Stimulated activated CD8-positive, alpha-beta memory T cell treated with anti-CD3 and anti-CD28 coated beads, Interleukin-2, amount 100 ng/mL, for 1 hour (primary cell): ENCODE data around the gene TUBGCP2.
A peak's percentile ranks its signal among the peaks of the same experiment; 100 is the strongest.

ENCODE experiments used
- DNase-seq, 2 donors: peaks; one replicate each; pipeline ENCODE4 v3.0.0-alpha.2; 2020; ENCODE audit warnings: low read depth in 2 of 2

TUBGCP2 gene

GRCh38 chr10:133278577-133279265 is 30.0 kb downstream of the TUBGCP2 start:
- DNase-seq: peak; percentile 39 to 44

GRCh38 chr10:133277993-133278576 is 30.6 kb downstream of the TUBGCP2 start:
- DNase-seq: no peak

DNA sequence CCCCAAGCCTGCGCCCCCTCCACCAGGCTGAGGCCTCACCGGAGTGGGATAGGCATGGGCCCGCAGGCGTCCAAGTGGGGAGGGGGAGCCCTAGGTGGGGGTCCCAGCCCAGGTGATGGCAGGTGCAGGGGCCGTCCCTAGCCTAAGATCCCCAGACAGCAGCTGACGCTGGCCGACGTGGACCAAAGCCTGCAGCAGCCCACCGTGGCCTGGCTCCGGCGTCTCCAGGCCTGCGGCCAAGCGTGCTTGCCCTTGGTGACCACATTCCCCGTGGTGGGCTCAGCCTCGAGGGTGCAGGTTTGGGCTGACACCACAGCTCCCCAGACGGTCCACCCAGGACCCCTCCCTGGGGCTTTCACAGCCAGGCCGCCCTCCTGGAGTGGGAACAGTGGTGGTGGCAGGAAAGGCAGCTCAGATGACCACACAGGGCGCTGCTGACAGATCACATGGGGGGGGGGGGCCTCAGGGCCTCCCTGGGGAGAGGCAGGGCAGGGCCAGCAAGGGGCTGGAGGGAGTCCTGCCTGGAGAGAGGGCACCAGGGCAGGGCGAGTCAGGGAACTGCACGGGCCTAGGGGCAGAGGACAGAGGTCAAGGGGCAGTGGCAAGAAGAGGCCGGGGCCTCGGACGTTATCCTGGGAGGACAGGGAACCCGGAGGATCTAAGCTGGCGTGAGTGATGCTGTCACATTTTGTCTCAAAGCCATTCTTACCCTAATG is 31.2 kb downstream of the TUBGCP2 start:
- DNase-seq: no peak

DNA sequence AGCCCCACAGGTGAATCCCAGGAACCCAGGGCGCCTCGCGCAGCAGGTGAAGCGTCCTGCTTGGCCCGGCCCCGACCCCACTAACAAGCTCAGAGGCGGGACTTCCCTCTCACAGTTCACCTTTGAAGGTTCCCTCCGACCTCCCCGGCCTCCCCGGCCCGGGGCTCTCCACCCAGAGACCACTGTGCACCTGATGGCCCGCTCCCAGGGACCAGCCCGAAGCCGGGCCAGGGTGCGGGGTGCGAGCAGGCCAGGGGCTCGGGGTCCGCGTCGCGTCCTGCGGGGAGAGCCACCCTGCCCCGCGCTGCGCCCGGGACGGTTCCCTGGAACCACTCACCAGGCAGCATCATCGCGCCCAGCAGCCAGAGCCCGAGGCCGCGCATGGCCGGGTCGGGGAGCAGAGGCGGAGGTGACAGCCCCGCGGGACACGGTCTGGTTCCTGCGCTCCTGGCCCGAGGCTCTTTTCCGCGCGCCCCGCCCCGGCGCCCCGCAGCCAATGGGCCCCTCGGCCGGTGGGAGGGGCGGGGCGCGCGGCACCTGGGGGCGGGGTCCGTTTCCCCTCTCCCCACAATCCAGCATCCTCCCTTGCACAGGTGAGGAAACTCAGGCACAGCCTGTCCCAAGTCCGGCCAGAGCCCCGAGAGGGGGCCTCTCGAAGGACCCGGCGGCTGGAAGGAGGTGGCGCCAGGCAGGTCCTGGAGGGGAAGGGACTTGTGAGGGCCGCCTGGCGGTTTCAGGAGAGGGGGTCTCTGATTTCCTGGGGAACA is 32.1 kb downstream of the TUBGCP2 start, which contains the start of gene ADAM8:
TSS of gene ADAM8 (minus strand) at position 434 of the 767 bp plus-strand sequence. CDS start at position 383, 51 bp downstream.
- DNase-seq: peak in 1 of 2 donors; percentile 48

DNA sequence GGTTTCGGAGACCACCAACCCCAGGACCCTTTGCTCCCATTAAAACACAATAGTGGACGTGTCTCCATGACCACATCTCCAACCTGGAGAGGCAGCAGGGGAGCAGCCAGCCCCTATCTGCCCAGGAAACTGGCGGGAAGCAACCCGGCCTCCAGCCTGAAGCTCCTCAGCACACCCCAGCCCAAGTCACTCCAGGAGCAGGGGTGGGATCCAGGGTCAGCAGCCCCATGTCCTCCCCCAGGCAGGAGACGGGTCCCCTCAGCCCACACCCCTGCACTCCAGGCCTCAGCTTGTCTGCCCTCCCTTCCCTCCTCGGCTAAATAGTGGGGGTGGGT is 32.6 kb downstream of the TUBGCP2 start:
- DNase-seq: no peak

DNA sequence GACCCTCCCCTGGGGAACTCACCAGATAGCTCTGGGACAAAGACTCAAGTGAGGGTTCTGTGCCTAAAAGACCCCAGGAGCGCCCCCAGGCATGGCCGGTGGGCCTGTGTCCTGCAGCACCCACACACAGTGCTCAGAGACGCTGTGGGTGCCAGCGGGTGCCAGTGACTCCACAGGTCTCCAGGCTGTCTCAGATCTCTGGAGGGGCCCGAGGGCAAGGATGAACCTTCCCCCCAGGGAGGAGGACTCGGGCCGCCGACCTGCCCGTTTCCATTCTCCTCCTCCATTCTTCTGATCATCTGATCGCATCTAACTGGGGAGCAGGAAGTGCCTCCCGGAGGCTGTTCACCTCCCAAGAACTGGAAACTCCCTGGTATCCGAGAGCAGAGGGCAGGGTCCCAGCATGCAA is 33.0 kb downstream of the TUBGCP2 start:
- DNase-seq: peak in 1 of 2 donors; percentile 33

DNA sequence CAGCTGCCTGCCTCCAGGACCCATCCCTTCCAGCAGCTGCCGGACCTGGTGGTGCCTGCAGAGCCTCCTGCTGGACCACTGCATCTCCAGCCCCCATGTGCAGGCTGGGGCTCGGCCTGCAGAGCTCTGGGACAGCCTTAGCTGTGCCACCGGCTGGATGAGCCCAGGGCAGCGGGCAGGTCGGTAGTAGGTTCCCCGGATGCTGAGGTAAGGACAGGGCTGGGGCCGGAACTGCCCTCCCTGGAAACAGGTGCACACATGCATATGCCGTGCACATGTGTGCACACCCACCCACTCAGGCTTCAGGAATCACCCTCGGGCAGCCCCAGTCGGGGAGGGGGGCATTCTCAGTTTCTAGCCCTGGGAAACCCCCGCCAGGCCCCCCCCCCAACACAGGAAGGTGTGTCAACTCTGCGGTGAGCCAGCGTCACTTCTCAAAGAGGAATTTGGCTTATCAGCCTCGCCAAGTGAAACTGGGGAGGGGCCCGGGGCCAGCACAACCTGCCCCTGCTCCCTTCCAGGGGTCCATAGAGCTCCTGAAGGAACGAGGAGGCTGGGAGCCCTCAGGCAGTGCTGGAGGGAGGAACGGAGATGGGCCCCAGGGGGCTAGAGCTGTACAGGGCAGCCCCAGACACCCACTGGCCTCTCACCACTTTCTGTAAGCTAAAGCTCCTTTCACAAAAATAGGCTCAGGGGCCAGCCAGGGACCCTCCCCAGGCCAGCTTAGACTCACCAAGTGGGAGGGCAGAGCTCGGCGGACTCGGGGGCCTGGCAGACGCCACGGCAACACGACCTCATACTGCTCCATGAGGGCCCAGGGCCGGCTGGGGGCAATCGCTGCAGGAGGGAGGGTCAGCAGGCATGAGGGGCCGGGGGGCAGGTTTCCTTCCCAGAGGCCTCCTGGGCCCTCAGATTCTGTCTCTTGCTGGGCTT is 33.7 kb downstream of the TUBGCP2 start:
- DNase-seq: peak; percentile 45 to 57

DNA sequence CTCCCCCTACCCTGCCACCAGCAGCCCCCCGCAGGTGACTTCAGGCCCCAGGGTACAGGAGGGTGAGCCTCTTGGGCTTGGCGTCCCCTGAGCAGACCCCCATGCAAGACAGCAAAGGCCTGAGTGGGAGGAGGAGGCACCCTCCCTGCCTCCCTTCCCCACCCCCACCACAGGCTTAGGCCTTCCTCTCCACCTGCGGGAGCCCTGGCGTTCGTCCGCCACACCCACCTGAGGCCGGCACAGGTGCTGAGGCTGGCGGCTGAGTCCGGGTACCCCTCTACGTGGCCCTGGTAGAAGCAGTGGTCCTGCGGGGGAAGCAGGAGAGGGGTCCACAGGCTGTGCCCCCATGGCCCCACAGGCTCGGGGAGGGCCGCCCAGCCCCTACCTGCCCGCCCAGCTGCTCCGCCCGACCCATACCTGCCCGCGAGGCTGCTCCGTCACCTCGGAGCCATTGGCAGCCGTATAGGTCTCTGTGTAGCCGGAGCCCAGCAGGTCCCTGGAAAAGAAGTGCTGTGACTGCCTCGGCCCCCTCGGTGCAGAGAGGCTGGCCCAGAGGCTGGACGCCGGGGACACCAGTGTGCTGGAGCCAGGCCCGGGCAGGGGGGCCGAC is 35.0 kb downstream of the TUBGCP2 start:
- no peak for DNase-seq

DNA sequence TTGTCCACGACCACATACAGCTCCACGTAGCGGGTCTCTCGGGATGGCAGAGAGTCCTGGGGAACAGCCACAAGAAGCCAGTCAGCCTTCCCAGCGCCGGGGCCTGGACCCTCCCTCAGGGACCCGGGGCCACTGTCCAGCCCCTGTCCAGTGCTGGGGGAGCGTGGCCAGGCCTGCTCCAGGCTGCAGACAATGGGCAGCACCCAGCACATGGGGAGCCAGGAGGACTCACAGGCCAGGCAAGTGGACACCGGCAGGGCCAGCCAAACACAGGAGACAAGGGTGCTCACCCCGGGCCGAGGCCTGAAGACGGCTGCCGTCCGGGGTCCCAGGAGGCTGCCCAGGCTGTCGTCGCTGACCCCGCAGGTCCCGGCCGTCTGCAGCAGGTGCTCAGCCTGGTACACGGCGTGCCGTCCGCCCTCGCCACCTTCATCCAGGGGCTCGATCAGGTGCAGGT is 35.7 kb downstream of the TUBGCP2 start:
- DNase-seq: no peak

- no peak for DNase-seq
These were observed 36.2 kb downstream of the TUBGCP2 start for GRCh38 chr10:133272301-133272963.

GRCh38 chr10:133271521-133272300 is 37.0 kb downstream of the TUBGCP2 start:
- DNase-seq: no peak

DNA sequence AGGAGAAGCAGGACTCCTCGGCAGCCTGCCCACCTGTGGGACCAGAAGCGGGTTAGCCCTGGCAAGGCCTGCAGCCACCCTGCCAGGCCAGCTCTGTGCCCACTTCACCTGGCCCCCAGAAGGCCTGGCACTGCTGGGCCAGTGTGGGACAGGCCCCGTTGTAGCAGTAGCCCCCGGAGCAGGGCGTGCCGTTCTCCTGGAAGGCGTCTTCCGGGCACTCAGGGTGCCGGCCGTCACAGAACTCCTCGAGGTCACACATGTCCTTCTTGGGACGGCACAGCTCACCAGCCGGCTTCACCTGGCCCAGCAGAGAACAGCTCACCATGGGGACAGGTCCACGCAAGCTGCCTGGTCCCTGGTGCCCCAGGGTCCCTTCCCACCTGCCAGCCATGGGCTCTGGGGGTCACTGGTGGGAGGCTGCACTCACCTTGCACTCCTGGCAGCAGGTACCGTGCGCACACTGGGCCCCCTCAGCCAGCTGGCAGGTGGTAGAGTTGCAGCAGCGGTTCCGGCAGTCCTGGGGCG is 37.8 kb downstream of the TUBGCP2 start:
- no peak for DNase-seq

DNA sequence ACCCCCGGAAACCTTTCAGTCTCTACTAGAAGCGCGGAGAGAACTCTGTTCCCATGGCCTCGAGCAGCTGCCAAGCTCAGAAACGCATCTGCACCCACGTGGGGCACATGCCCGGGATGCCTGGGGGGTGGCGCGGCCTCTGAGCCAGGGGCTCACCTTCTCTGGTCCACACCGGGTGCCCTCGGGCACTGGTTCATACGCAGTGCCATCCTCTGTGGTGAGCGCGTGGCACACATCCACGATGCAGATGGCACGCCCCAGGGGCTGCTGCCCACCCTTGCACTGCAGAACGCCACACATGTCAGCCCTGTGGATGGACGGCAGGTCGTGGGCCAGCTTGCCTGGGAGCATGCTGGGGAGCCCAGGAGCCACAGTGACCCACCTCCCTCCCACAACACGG is 38.5 kb downstream of the TUBGCP2 start:
- DNase-seq: no peak

DNA sequence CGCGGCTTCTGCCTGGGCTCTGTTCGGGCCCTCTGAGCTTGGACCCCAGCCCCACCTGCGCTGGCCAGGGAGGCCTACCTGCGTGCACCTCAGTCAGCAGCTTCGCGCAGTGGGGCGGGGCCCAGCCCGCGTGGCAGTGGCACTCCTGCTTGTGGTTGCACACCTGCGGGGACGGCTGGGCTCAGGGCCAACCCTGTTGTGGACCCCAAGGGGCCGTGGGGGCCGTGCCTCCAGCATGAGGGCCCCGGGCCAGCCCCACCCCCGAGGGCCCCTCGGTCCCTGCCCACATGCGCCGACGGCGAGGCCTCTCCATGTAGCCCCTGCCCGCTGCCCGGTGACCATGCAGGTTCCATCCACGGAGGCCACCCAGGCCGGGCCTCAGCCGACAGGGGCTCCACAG is 39.3 kb downstream of the TUBGCP2 start:
- DNase-seq: no peak

DNA sequence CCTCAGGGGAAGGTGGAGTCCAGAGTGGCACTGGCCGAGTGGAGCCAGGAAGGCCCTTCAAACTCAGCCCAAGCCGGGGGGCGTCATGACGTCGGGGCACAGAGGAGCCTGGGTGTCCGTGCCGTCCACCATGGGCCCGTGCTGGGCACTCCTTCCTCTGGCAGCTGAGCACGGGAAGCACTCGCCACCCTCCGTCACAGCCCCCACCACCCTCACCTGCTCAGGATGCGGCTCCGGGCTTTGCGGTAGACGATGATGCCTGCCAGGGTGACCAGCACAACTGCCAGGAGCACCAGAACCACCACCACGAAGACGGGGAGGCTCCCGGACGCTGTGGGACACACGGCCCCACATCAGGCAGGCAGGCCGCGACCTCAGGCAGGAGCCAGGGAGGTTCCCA is 40.1 kb downstream of the TUBGCP2 start:
- DNase-seq: no peak

DNA sequence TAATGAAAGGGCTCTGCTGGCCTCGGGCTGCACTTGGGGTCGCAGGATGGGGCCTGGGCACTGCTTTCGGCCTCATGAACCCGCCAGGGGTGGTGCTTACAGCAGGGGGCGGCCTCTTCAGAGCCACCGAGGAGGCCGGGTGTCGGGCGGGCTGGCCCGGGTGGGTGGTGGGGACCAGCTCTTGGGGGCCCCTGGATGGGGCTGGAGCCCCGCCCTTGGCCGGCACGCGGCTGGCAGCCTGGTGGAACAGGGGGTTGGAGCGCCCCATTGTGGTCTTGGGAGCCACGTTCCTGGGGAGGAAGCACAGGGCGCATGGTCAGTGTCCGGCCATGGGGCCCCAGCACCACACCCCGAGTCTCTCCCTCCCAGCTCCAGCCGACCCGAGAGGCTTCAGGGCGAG is 40.8 kb downstream of the TUBGCP2 start:
- no peak for DNase-seq

DNA sequence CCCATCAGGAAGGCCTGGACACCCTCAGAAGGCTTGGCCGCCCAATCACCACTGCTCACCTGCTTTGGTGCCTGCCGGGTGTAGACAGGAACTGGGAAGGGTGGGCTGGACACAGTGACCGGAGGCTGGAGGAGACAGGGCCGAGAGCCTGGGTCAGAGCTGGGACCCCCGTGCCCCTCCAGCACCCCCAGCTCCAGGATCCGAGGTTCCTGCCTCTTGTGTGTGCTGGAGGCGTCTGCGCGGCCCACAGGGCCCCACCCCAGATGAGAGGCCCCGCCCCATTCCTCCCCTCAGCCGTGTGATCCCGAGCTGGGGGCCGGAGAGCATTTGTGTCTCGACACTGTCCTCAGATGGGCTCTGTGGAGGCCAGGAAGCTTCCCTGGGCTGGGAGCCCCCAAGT is 41.4 kb downstream of the TUBGCP2 start:
- no peak for DNase-seq

DNA sequence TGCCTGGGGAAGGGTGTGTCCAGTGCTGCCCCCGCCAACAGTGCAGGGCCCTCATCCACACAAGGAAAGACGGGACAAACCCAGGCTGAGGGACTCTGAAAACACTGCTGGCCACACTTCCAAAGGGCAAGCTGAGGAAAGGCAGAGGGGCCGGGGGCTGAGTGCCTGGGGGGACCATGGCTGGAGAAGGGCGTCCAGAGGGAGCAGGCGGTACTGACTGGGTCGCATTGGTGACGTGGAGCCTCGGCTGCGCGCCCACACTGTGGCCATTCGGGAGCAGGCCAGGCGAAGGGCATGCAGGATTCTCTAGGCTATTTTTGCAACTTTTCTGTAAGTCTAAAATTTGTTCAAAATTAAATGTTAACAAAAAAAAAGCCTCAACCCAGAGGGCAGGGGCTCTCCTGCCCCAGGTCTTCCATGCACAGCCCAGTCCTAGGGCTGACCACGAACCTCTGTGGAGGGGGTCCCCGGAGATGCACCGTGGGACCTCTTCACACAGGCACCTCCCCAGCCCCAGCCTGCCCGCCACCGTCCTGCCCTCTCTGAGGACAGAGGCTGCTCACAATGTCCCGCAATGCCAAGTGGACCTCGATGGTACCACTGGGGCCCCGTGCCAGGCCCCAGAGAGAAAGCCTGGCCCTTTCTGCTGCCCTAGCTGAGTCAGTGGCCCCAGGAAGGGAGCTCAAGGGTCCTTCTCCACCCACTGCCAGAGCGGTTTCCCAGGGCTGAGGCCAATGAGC is 42.4 kb downstream of the TUBGCP2 start:
- DNase-seq: no peak
